Cardiac muscle cell (in vitro differentiated cells and primary cell): Measurements from ENCODE around the gene NBEA. TPM values are rescaled to one million over a fixed set of nuclear protein-coding genes. Genes with fewer than 3 reads are reported as not detected.

Experiments used
- DNase-seq, 2 donors: peaks; one replicate each; pipeline versions ENCODE4 v3.0.0 to v3.0.0-alpha.2; 2010 to 2017; ENCODE audit warnings: low read depth in 1 of 2, low spot score in 1 of 2
- H3K27ac ChIP-seq: fragments of 200-600 bp; sonication (generic); 2 replicates; pipeline ENCODE4 v1.5.1; 2016
- H3K27me3 ChIP-seq: fragments of 200-600 bp; sonication (generic); 2 replicates; pipeline ENCODE4 v1.6.0; 2016; ENCODE audit warnings: control low read depth
- H3K36me3 ChIP-seq: fragments of 200-600 bp; sonication (generic); 2 replicates; pipeline ENCODE4 v1.5.1; 2016; ENCODE audit warnings: control low read depth
- H3K4me1 ChIP-seq: fragments of 200-600 bp; sonication (generic); 2 replicates; pipeline ENCODE4 v1.8.1; 2017; ENCODE audit warnings: low read depth, mild to moderate bottlenecking, mixed run types
- H3K4me3 ChIP-seq: fragments of 200-600 bp; sonication (generic); 2 replicates; pipeline ENCODE4 v1.5.1; 2016; ENCODE audit warnings: mild to moderate bottlenecking
- H3K9me3 ChIP-seq: fragments of 200-600 bp; sonication (generic); 2 replicates; pipeline ENCODE4 v1.5.1; 2017; ENCODE audit warnings: low read depth, mild to moderate bottlenecking, control low read depth
- CTCF ChIP-seq: IDR thresholded peaks from 2 replicates; pipeline ENCODE4 v1.5.1; 2012; ENCODE audit warnings: low read depth, mild to moderate bottlenecking, low read length
- polyA plus RNA-seq: library from polyadenylated mRNA; unstranded; fragments of >200 nt; fragmentation: Nextera tagmentation; extraction: Ambion mirVana; gene quantifications from 2 replicates; pipeline ENCODE4 v1.2.1, GENCODE V29; 2016
- total RNA-seq: library from RNA; depleted of rRNA; stranded (reverse); fragments of >200 nt; gene quantifications from 2 replicates; pipeline ENCODE4 v1.2.3, GENCODE V29; 2016

Gene NBEA
- total and polyA plus RNA-seq, 2 experiments from 2014 or later: 4.6 to 13.2 TPM

GRCh38 chr13:35598233-35598632, 656.2 kb downstream of the NBEA start:
- Histone ChIP-seq H3K4me1 (peaks cover 11% of the 10 kb centered on the region), H3K27me3 (no peaks in the 10 kb centered on the region), H3K9me3 (no peaks in the 10 kb centered on the region), H3K4me3 (no peak overlapping the region), H3K27ac (no peak overlapping the region), H3K36me3 (no peaks in the 10 kb centered on the region)
- DNase-seq: no peak
- no peak for TF ChIP-seq CTCF

- no peaks in the 10 kb centered on the region for H3K36me3 ChIP-seq
- H3K27me3 ChIP-seq: no peaks in the 10 kb centered on the region
- H3K4me1 ChIP-seq: peaks cover 11% of the 10 kb centered on the region
- no peak overlapping the region for H3K4me3 ChIP-seq
- H3K27ac ChIP-seq: peak overlapping the region; percentile 74
- DNase-seq: peak in 1 of 2 donors; percentile 12
- H3K9me3 ChIP-seq: no peaks in the 10 kb centered on the region
- TF ChIP-seq CTCF: no peak
Observed at GRCh38 chr13:35598790-35599369, 656.8 kb downstream of the NBEA start.

- Histone ChIP-seq H3K27ac (peak overlapping the region; percentile 74), H3K27me3 (no peaks in the 10 kb centered on the region), H3K36me3 (no peaks in the 10 kb centered on the region), H3K4me3 (no peak overlapping the region), H3K4me1 (peaks cover 11% of the 10 kb centered on the region), H3K9me3 (no peaks in the 10 kb centered on the region)
- peak; percentile 8 to 83 for DNase-seq
- TF ChIP-seq CTCF: no peak
Observed at GRCh38 chr13:35599384-35599783, 657.3 kb downstream of the NBEA start.

DNA sequence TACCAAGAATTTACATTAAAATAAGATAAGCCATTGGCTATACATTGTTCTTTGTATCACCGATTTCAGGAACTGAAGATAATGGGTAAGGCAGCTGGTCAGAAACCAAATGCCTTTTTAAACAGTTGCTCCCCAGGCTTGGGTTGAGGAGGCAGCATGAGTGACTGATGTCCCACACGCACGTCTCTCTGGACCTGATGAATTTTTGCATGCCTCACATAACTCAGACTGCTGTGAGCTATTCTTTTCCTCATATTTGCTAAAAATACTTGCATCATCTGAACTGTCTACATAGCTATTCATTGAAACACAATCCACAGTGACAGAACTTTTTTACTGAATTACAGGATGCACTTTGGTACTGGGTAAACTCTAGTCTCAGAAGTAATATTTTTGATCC, 658.1 kb downstream of the NBEA start:
- no peak for DNase-seq
- Histone ChIP-seq H3K9me3 (no peaks in the 10 kb centered on the region), H3K36me3 (no peaks in the 10 kb centered on the region), H3K4me1 (peaks cover 11% of the 10 kb centered on the region), H3K27ac (no peak overlapping the region), H3K4me3 (no peak overlapping the region), H3K27me3 (no peaks in the 10 kb centered on the region)
- no peak for TF ChIP-seq CTCF

GRCh38 chr13:35603593-35604285, 661.7 kb downstream of the NBEA start:
- DNase-seq: no peak
- Histone ChIP-seq H3K4me3 (no peak overlapping the region), H3K27me3 (no peaks in the 10 kb centered on the region), H3K36me3 (no peaks in the 10 kb centered on the region), H3K4me1 (peaks cover 7% of the 10 kb centered on the region), H3K9me3 (no peaks in the 10 kb centered on the region), H3K27ac (no peak overlapping the region)
- no peak for TF ChIP-seq CTCF
